Osteocyte (in vitro differentiated cells): ENCODE results near the gene C16orf82. TPM values are rescaled to one million over a fixed set of nuclear protein-coding genes. Genes with fewer than 3 reads are reported as not detected.
A peak's percentile ranks its signal among the peaks of the same experiment; 100 is the strongest.

Experiments
- DNase-seq: peaks from one replicate; pipeline ENCODE4 v3.0.0; 2021; ENCODE audit warnings: mixed read lengths; ENCODE audit not compliant: unreplicated experiment; ENCODE audit errors: extremely low spot score
- H3K27ac Mint-ChIP-seq: one replicate; pipeline ENCODE4 v1.8.0; 2021; ENCODE audit warnings: mild to moderate bottlenecking, mixed read lengths; ENCODE audit not compliant: unreplicated experiment
- H3K27me3 Mint-ChIP-seq: one replicate; pipeline ENCODE4 v1.8.0; 2021; ENCODE audit warnings: mixed read lengths; ENCODE audit not compliant: unreplicated experiment
- H3K36me3 Mint-ChIP-seq: one replicate; pipeline ENCODE4 v1.8.0; 2021; ENCODE audit warnings: mixed read lengths; ENCODE audit not compliant: unreplicated experiment
- H3K4me1 Mint-ChIP-seq: one replicate; pipeline ENCODE4 v1.8.0; 2021; ENCODE audit warnings: mixed read lengths; ENCODE audit not compliant: unreplicated experiment
- H3K4me3 Mint-ChIP-seq: one replicate; pipeline ENCODE4 v1.8.0; 2021; ENCODE audit warnings: mild to moderate bottlenecking, moderate library complexity, mixed read lengths; ENCODE audit not compliant: unreplicated experiment
- H3K9me3 Mint-ChIP-seq: one replicate; pipeline ENCODE4 v1.8.0; 2021; ENCODE audit warnings: mixed read lengths; ENCODE audit not compliant: unreplicated experiment
- total RNA-seq: library from RNA; stranded (reverse); gene quantifications from 2 replicates; pipeline ENCODE4 v1.2.1, GENCODE V29; 2021
- TF ChIP-seq, protein P1 (sequence below): fragments of 200-600 bp; sonication (generic); IDR thresholded peaks from 2 replicates; pipeline ENCODE4 v1.5.0; 2021; ENCODE audit warnings: antibody characterized with exemption, mild to moderate bottlenecking, moderate library complexity

The C16orf82 gene
- total RNA-seq, 1 donor from 2014 or later = not detected

DNA sequence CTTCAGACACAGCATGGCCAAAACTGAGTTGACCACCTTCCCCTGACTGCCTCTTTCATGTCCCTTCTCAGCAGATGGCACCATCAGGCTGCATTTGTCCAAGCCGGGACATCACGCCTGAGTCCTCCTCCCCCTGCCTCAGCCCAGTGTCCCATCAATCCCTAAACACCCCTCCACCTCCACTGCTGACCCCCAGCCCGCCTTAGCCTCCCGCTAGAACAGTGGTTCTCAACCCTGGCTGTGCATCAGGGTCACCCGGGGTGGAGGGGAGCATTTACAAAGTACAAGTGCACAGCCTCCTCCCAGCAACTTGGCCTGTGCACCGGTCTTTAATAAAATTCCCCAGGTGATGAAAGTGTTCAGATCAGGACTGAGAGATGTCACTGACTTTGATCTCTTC, 4.0 kb downstream of the C16orf82 start:
- Mint-ChIP-seq H3K4me3 (no peak overlapping the region), H3K27ac (no peak overlapping the region), H3K9me3 (peaks cover 3% of the 10 kb centered on the region), H3K27me3 (peaks cover 3% of the 10 kb centered on the region), H3K36me3 (no peaks in the 10 kb centered on the region), H3K4me1 (no peaks in the 10 kb centered on the region)
- TF ChIP-seq, protein P1, sequence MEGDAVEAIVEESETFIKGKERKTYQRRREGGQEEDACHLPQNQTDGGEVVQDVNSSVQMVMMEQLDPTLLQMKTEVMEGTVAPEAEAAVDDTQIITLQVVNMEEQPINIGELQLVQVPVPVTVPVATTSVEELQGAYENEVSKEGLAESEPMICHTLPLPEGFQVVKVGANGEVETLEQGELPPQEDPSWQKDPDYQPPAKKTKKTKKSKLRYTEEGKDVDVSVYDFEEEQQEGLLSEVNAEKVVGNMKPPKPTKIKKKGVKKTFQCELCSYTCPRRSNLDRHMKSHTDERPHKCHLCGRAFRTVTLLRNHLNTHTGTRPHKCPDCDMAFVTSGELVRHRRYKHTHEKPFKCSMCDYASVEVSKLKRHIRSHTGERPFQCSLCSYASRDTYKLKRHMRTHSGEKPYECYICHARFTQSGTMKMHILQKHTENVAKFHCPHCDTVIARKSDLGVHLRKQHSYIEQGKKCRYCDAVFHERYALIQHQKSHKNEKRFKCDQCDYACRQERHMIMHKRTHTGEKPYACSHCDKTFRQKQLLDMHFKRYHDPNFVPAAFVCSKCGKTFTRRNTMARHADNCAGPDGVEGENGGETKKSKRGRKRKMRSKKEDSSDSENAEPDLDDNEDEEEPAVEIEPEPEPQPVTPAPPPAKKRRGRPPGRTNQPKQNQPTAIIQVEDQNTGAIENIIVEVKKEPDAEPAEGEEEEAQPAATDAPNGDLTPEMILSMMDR = no peak
- DNase-seq = no peak

DNA sequence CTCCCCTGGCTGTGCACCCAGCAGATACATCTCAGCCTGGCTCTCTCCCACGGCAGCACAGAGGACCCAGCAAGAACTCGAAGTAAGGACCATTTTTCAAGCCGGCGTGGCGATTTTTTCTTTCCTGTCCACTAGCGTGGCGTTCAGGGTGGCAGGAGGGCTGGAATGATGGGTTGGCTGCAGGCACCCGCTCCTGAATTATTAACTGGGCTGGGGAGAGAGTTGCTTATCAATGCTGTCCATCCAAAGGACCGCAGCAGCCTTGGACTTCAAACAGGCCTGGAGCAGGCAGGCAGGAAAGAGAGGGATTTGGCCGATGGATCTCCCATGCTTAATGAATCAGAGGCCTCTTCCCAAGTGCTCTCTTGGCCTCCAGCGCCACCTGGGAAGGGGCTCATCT, 7.0 kb downstream of the C16orf82 start:
- Mint-ChIP-seq H3K4me1 (no peaks in the 10 kb centered on the region), H3K9me3 (peaks cover 9% of the 10 kb centered on the region), H3K4me3 (no peak overlapping the region), H3K36me3 (no peaks in the 10 kb centered on the region), H3K27ac (no peak overlapping the region), H3K27me3 (no peaks in the 10 kb centered on the region)
- TF ChIP-seq, protein P1 = no peak
- no peak for DNase-seq

DNA sequence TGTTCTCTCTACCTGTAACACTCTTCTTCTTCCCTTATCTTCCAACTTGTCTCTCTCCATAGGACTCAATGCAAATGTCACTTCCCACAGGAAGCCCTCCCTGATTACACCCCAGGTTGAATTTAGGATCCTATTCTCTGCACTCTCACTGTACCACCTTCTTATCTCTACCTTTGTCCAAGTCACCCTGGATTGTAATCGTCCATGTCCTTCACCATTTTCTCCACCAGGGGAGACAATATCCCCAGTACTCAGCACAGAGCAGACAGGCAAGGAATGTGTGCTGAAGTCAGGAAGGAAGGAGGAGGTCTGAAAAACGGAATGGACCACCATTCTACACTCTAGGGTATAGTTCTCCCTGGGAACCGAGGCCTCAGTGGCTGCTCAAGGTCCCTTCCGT, 14.2 kb downstream of the C16orf82 start:
- Mint-ChIP-seq H3K9me3 (peaks cover 5% of the 10 kb centered on the region), H3K4me1 (no peaks in the 10 kb centered on the region), H3K27ac (no peak overlapping the region), H3K4me3 (no peak overlapping the region), H3K36me3 (no peaks in the 10 kb centered on the region), H3K27me3 (no peaks in the 10 kb centered on the region)
- no peak for DNase-seq
- TF ChIP-seq, protein P1 = peak; percentile 35

DNA sequence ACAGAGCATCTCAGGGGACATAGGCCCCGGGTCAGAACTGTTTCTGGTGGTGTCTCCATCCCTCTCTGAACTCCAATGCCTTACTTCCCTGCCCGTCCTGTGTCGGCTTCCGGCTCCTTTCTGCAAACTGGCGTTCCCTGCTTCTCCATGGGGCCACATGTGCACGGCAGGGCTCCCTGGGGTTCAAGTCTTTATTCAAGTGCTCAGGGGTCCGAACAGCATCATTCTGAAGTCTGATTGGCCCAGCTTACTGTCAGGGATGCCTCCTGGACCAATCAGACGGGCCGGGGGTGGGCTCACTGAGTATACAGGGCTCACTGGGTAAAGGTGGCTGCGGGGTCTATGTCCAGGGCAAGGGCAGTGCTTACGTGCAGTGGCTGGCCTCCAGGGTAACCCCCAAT, 17.1 kb downstream of the C16orf82 start:
- Mint-ChIP-seq H3K9me3 (no peaks in the 10 kb centered on the region), H3K27me3 (no peaks in the 10 kb centered on the region), H3K4me1 (no peaks in the 10 kb centered on the region), H3K4me3 (no peak overlapping the region), H3K36me3 (no peaks in the 10 kb centered on the region), H3K27ac (no peak overlapping the region)
- DNase-seq = no peak
- TF ChIP-seq, protein P1 = no peak

DNA sequence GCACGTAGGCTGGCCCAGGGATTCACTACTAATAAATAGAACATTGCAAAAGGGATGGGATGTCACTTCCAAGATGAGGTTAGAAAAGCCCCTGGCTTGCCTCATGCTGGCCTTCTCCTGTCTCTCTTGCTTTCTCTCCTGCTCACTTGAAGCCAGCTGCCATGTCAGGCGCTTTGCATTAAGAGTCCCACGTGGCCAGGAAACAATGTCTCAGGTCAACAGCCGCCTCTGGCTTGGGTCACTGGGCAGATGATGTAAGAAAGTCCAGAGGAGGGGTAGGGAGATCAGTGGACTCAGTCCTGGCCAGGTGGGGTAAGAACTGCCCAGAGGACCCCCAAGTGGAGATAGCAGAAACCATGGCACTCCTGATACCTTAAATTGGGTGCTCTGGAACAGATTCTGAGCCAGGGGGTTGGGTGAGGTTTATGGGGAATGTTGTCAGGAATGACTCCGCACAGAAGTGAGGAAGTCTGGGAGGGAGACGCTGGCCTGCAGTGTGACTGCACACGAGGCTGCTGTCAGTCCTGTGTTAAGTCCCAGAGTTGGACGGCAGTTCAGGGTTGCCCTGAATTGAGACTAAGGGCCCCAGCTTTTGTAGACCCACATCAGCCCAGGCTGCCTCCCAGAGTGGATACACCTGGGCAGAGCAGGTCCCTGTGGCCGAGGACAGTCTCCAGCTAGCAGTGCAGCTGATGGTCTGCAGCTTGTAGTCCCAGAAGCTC, 17.7 kb downstream of the C16orf82 start:
- Mint-ChIP-seq H3K4me1 (no peaks in the 10 kb centered on the region), H3K27me3 (no peaks in the 10 kb centered on the region), H3K27ac (no peak overlapping the region), H3K9me3 (no peaks in the 10 kb centered on the region), H3K4me3 (no peak overlapping the region), H3K36me3 (no peaks in the 10 kb centered on the region)
- TF ChIP-seq, protein P1 = no peak
- DNase-seq = no peak
